ENCODE data around the gene GHR.

GHR gene

GRCh38 chr5:42759456-42759855 lies 336.2 kb downstream of the GHR start:
- TF ChIP-seq CTCF (IDR thresholded peaks at IDR 0.05) = no peak

- no peak for TF ChIP-seq CTCF (IDR thresholded peaks at IDR 0.05)
These were observed 337.2 kb downstream of the GHR start for GRCh38 chr5:42760426-42760825.

- TF ChIP-seq CTCF (IDR thresholded peaks at IDR 0.05) = no peak
These were observed 338.6 kb downstream of the GHR start for GRCh38 chr5:42761791-42762190.

- TF ChIP-seq CTCF (IDR thresholded peaks at IDR 0.05) = peak; percentile 56; the same call in 1 of the 2 replicates
These were observed 344.4 kb downstream of the GHR start for GRCh38 chr5:42767491-42768105.

DNA sequence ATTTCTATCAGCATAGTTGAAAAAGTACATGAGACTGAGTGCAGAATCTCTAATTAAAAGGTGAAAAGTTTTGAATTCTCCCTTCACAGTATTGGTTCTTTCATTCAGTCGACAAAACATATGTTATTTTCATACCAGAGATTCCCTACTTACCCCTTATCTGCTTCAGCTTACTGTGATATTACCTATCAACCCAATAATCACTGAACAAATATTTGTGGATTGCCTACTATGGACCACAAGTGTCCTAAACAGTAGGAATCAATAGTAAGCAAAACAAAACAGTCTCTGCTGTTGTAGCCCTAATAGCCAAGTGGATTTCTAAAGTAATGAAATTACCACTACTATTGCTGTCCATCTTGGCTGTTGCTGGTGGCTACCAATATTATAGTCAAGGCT lies 344.9 kb downstream of the GHR start:
- TF ChIP-seq CTCF (IDR thresholded peaks at IDR 0.05) = no peak

GRCh38 chr5:42770003-42770402 lies 346.8 kb downstream of the GHR start:
- TF ChIP-seq CTCF (IDR thresholded peaks at IDR 0.05) = no peak

Data from LNCAP (cell line).